Brain microvascular endothelial cell (primary cell): ENCODE results near the gene COL20A1.

Source experiments
- DNase-seq: peaks from one replicate; pipeline ENCODE4 v3.0.0-alpha.2; 2020
- H3K27ac ChIP-seq: fragments of 250-450 bp; sonication (Bioruptor Pico); 2 replicates; pipeline ENCODE4 v1.5.1; 2020; ENCODE audit warnings: mild to moderate bottlenecking, moderate library complexity
- H3K27me3 ChIP-seq: fragments of 250-450 bp; sonication (Bioruptor Pico); replicated peaks from 2 replicates; pipeline ENCODE4 v1.5.1; 2020; ENCODE audit warnings: mild to moderate bottlenecking
- H3K36me3 ChIP-seq: fragments of 250-450 bp; sonication (Bioruptor Pico); replicated peaks from 2 replicates; pipeline ENCODE4 v1.5.1; 2020; ENCODE audit warnings: mild to moderate bottlenecking
- H3K4me3 ChIP-seq: 2 replicates; pipeline ENCODE4 v1.5.1; 2011; ENCODE audit warnings: low read depth, mild to moderate bottlenecking, control low read depth, low read length, moderate library complexity
- in situ Hi-C: cut with HindIII; loops from 2 replicates; pipeline ENCODE4 v1.10.0; 2017; ENCODE audit warnings: low sequenced_read_pairs, low pct_ligation_motif_present
- TF ChIP-seq, protein P1 (sequence below): IDR thresholded peaks from 2 replicates; pipeline ENCODE4 v1.5.1; 2011; ENCODE audit warnings: low read depth, mild to moderate bottlenecking, moderate library complexity, low read length, control low read depth, inconsistent platforms; ENCODE audit errors: missing control alignments

The COL20A1 gene

DNA sequence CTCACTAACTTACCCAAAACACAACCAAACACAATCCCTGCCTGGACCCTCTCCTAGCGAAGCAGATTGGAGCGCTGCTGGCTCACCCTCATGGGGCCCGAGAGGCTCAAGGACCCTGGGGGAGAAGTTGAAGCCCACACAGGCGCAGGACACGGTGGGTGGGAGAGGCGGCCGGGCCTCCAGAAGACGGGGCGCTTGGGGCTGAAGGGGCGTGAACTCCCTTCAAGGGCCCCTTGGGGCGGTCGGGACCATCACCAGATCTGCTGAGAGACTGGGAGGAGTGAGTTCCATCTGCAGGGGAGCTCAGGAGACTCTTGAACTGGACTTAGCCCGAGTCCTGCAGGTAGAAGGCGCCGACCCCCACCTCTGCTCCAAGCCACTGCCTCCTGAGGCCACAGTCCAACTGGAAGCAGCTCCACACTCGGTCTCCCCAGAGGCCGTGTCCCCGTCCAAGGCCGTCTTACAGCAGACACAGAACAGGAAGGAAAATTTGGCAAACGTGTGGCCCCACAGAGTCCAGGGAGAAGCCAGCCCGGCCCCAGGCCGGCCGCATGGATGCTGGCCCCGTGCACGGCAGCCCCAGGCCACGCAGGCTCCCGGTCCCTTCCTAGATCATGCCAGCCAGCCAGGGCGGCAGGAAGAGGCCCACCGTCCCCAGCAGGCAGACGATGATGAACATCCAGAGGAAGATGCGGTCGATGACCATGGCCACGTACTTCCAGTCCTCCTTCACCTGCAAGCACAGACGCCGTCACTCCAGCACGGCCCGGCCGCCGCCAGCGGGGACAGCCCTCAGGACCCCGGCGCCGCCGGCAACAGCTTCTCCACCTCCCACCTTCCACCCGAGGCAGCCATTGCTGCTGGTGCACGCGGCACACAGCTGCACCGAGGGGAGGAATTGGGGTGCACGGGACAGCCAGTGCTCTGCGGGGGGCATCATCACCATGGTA, 53.4 kb downstream of the COL20A1 start:
- TF ChIP-seq, protein P1, sequence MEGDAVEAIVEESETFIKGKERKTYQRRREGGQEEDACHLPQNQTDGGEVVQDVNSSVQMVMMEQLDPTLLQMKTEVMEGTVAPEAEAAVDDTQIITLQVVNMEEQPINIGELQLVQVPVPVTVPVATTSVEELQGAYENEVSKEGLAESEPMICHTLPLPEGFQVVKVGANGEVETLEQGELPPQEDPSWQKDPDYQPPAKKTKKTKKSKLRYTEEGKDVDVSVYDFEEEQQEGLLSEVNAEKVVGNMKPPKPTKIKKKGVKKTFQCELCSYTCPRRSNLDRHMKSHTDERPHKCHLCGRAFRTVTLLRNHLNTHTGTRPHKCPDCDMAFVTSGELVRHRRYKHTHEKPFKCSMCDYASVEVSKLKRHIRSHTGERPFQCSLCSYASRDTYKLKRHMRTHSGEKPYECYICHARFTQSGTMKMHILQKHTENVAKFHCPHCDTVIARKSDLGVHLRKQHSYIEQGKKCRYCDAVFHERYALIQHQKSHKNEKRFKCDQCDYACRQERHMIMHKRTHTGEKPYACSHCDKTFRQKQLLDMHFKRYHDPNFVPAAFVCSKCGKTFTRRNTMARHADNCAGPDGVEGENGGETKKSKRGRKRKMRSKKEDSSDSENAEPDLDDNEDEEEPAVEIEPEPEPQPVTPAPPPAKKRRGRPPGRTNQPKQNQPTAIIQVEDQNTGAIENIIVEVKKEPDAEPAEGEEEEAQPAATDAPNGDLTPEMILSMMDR = no peak
- Histone ChIP-seq H3K27ac (no peak overlapping the region), H3K27me3 (peaks cover 29% of the 10 kb centered on the region), H3K4me3 (no peak overlapping the region), H3K36me3 (no peaks in the 10 kb centered on the region)
- in situ Hi-C loops = no loop called here
- DNase-seq = no peak

DNA sequence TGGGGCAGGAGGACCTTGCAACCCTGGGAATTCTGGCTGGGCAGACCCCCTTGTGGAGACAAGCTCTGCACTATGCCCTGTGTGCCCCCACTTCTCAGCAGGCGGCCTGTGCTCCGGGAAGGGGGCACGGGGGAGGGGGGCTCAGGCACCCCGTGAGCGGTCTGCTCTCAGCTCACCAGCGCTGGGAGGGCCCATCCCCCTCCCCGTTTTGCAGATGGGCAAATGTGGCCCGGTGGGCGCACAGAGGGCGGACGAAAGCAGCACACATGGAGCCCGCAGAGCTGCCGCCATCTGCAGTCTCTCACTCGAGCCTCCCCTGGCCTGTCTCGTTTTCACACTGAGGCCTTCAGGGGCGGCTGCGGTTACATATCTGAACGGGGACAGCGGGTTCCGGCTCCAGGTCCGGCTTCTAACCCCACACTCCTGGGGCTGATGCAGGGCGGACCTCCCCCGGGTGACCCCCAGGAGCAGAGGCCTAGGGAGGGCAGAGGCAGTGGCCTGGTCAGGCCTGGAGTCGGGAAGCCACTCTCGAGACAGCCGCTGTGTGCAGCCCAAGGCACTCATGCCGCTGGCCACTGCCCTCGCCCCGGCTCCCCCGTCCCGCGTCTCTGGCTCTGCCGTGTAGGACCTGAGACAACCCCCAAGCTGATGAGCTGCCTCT, 54.2 kb downstream of the COL20A1 start:
- H3K27me3 ChIP-seq = peaks cover 29% of the 10 kb centered on the region
- no peak overlapping the region for H3K27ac ChIP-seq
- no peaks in the 10 kb centered on the region for H3K36me3 ChIP-seq
- H3K4me3 ChIP-seq = no peak overlapping the region
- DNase-seq = no peak
- in situ Hi-C loops = no loop called here
- TF ChIP-seq, protein P1 = no peak

DNA sequence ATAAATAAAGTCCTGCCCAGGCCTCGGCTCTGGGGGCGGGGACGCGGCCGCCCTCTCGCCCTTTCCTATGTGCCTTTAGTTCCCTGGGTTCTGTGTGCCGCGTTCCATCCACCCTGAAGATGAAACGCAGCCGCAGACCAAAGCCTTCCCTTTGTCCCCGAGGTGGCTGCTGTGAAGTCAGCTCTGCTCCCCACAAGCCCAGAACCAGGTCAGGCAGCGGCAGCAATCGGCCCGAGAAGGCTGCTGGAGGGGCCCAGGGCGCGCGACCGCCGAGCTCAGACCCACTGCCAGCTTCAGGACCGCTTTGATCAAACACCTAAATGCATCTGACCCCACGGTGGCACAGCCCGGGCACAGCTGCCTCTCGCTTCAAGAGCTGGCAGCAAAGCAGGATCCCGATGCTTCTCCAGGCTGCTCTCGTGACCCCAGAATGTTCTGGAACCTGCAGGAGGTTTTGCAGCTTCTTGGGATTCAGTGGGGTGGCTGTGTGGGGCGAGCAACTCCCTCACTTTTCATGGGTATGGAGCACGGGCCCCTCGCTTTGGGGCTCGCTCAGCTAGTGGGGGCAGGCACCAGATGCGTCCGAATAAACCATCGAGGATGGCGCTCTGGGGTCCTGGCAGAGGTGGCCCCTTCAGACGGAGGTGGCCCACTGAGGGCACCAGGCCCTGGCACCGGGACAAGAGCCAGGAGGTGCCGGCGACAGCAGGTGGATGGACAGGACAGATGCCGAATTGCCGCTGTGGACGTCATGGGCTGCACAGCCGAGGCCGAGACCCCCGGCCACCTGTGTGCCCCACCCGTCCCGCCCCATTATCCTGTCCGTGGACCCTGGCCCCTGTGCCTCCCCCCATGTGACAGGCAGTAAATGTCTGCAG, 55.2 kb downstream of the COL20A1 start:
- Histone ChIP-seq H3K4me3 (no peak overlapping the region), H3K36me3 (no peaks in the 10 kb centered on the region), H3K27me3 (peaks cover 25% of the 10 kb centered on the region), H3K27ac (no peak overlapping the region)
- in situ Hi-C loops = no loop called here
- TF ChIP-seq, protein P1 = no peak
- no peak for DNase-seq

DNA sequence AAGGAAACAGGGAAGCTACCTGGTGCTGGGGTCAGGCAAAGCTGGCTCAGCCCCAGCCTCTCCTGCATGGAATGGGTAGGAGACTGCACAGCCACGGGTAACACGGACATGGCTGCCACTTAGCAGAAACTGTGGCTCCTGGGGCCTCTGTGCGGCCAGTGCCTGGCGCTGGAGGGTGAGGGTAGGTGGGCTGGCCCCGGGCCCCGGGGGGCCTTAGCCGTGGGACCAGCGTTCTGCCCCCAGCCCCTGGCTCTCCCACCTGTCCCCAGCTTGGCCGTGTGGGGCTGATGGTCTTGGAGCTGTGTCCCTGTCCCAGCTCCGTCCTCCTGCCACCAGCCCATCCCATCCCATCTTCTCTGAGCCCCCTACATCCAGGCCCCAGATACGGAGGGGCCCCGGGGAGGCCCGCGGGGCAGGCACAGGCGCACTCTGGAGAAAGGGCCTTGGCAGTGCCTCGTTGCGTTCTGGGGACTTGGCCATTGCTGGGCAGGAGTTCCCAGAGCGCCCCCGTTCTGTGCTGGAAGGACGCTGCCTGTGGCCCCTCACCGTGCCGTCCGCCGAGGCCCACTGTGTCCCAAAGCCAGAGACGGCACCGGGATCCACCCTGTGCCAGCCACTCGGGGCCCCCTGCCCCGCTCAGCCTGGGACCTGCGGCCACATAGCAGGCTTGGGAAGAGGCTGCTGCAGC, 56.0 kb downstream of the COL20A1 start:
- TF ChIP-seq, protein P1 = no peak
- DNase-seq = no peak
- no peak overlapping the region for H3K27ac ChIP-seq
- H3K36me3 ChIP-seq = no peaks in the 10 kb centered on the region
- in situ Hi-C loops = no loop called here
- H3K4me3 ChIP-seq = no peak overlapping the region
- H3K27me3 ChIP-seq = peaks cover 17% of the 10 kb centered on the region

DNA sequence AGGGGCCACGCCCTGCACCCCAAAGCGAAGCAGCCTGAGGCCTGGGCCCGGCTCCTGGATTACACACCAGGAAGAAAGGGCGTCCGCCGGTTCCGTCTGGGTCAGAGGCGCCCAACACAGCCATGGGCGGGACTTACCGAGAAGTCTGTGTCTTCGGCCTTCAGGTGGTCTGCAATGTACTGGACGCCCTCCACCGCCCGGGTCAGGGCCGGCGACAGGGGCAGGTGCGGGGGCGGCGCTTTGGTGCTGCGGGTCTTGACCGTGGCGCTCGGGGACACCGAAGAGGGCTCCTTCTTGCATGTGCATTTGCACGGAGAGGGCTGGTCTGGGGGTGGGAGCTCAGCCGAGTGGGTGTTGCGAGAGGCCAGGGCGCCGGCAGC, 56.5 kb downstream of the COL20A1 start:
- peaks cover 15% of the 10 kb centered on the region for H3K27me3 ChIP-seq
- H3K4me3 ChIP-seq = no peak overlapping the region
- no peaks in the 10 kb centered on the region for H3K36me3 ChIP-seq
- no peak for DNase-seq
- no peak overlapping the region for H3K27ac ChIP-seq
- TF ChIP-seq, protein P1 = no peak
- in situ Hi-C loops = no loop called here
